Neural progenitor cell (in vitro differentiated cells): ENCODE data around the gene BDKRB2.

Experiments
- EZH2 ChIP-seq: fragments of 200-600 bp; sonication (generic); IDR thresholded peaks from 2 replicates; pipeline ENCODE4 v1.6.1; 2017; ENCODE audit warnings: antibody characterized with exemption, mild to moderate bottlenecking, moderate library complexity
- TF ChIP-seq, protein P1 (sequence below): fragments of 200-600 bp; sonication (generic); IDR thresholded peaks from 2 replicates; pipeline ENCODE4 v1.5.1; 2017; ENCODE audit warnings: antibody characterized with exemption, mild to moderate bottlenecking

DNA sequence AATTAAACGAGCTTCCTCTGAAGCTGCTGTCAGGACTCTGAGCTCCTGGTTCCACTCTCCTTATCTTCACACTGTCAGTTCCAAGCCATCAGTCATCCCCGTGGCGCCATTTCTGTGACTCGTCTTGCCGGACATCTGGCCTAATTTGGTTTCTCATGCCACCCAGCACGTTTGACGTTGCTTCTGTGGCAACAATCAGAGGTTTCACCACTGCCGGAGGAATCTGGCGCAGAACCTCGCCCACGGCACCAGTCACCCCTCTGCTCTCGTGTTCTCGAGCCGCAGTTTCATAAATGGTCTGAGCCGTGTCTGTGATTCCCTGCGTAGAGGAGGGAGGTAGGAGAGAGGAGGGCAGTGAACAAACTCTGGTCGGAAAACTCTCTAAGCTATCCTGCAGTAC lies 81.0 kb downstream of the BDKRB2 start:
- TF ChIP-seq, protein P1, sequence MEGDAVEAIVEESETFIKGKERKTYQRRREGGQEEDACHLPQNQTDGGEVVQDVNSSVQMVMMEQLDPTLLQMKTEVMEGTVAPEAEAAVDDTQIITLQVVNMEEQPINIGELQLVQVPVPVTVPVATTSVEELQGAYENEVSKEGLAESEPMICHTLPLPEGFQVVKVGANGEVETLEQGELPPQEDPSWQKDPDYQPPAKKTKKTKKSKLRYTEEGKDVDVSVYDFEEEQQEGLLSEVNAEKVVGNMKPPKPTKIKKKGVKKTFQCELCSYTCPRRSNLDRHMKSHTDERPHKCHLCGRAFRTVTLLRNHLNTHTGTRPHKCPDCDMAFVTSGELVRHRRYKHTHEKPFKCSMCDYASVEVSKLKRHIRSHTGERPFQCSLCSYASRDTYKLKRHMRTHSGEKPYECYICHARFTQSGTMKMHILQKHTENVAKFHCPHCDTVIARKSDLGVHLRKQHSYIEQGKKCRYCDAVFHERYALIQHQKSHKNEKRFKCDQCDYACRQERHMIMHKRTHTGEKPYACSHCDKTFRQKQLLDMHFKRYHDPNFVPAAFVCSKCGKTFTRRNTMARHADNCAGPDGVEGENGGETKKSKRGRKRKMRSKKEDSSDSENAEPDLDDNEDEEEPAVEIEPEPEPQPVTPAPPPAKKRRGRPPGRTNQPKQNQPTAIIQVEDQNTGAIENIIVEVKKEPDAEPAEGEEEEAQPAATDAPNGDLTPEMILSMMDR, result no peak
- no peak for TF ChIP-seq EZH2
